Right cardiac atrium (tissue), 5 donors: ENCODE measurements around the gene IFNAR2. TPM values are rescaled to one million over a fixed set of nuclear protein-coding genes. Genes with fewer than 3 reads are reported as not detected.

Source experiments
- ATAC-seq, 2 donors: fragments of 200-7000 bp; cut with Tn5 transposase; one replicate each; pipeline versions ENCODE4 v1.8.0 to v1.9.1; 2020; ENCODE audit warnings: moderate library complexity in 2 of 2, mild to moderate bottlenecking in 1 of 2
- DNase-seq, 3 donors: peaks; one replicate each; pipeline ENCODE4 v3.0.0-alpha.2; 2020
- H3K27ac ChIP-seq: one replicate; pipeline ENCODE4 v1.5.1; 2013; ENCODE audit warnings: mild to moderate bottlenecking, low read length, control low read depth, moderate library complexity
- H3K27me3 ChIP-seq: one replicate; pipeline ENCODE4 v1.6.1; 2013; ENCODE audit not compliant: control insufficient read depth, insufficient read depth
- H3K4me1 ChIP-seq: one replicate; pipeline ENCODE4 v1.6.1; 2013; ENCODE audit warnings: low read length; ENCODE audit not compliant: control insufficient read depth, insufficient read depth
- H3K4me3 ChIP-seq: one replicate; pipeline ENCODE4 v1.5.1; 2013; ENCODE audit warnings: low read length, control low read depth
- H3K9me3 ChIP-seq: one replicate; pipeline ENCODE4 v1.6.1; 2013; ENCODE audit warnings: low read length; ENCODE audit not compliant: control insufficient read depth
- WGBS: extraction: QIAGEN DNeasy Blood & Tissue Kit; methylation state at CpG from one replicate; pipeline ENCODE4 v1.1.7; 2013; 5-methylcytosine and 5-hydroxymethylcytosine counted together
- intact Hi-C, 4 donors: fragments of 100-400 bp; cut with DNase I; formaldehyde crosslinking; loops; one replicate each; pipeline versions ENCODE4 v1.11.0 to v1.14.0; 2022 to 2023
- long read RNA-seq, 4 donors: library from polyadenylated mRNA; unstranded; transcript quantifications; one replicate each; pipeline ENCODE4 v2.0.0, GENCODE V29; 2020 to 2021
- polyA plus RNA-seq: library from polyadenylated mRNA; stranded (reverse); fragments of 200-250 nt; gene quantifications from one replicate; pipeline ENCODE4 v1.2.3, GENCODE V29; 2013
- total RNA-seq, 4 donors: library from RNA; stranded (reverse); fragmentation: NEBNext Ultra II Directional; extraction: Animal tissue kit (Norgen Biotek cat#: 25700); gene quantifications; one replicate each; pipeline ENCODE4 v1.2.1, GENCODE V29; 2021
- donor health status: healthy with polysubstance abuse.
- donor health status: DM: no; HTN: yes; CAD: no.
- donor health status: DM: no; HTN: no; CAD: no.
- donor health status: DM: no; HTN: yes; CAD: no; lungs with severe emphysema.
- donor health status: DM: yes; HTN: yes; CAD: no.

IFNAR2 gene
- total RNA-seq (10 to 100 TPM; 11.8 to 21.7 (median 16.8) TPM), polyA plus RNA-seq (12.7 TPM)
- long read RNA-seq, donor 1, full-length matches to known transcripts, result 10 of 17 reads
- long read RNA-seq, donor 1, partial matches to known transcripts, result 2 of 17 reads
- long read RNA-seq, donor 1, other reads (novel, unspliced or antisense), result 5 of 17 reads
- long read RNA-seq, donor 2, partial matches to known transcripts, result 0 of 2 reads
- long read RNA-seq, donor 2, other reads (novel, unspliced or antisense), result 1 of 2 reads
- long read RNA-seq, donor 3, full-length matches to known transcripts, result 37 of 49 reads
- long read RNA-seq, donor 3, partial matches to known transcripts, result 2 of 49 reads
- long read RNA-seq, donor 3, other reads (novel, unspliced or antisense), result 10 of 49 reads
- long read RNA-seq, donor 4, full-length matches to known transcripts, result 10 of 11 reads
- long read RNA-seq, donor 4, partial matches to known transcripts, result 0 of 11 reads
- long read RNA-seq, donor 4, other reads (novel, unspliced or antisense), result 1 of 11 reads

DNA sequence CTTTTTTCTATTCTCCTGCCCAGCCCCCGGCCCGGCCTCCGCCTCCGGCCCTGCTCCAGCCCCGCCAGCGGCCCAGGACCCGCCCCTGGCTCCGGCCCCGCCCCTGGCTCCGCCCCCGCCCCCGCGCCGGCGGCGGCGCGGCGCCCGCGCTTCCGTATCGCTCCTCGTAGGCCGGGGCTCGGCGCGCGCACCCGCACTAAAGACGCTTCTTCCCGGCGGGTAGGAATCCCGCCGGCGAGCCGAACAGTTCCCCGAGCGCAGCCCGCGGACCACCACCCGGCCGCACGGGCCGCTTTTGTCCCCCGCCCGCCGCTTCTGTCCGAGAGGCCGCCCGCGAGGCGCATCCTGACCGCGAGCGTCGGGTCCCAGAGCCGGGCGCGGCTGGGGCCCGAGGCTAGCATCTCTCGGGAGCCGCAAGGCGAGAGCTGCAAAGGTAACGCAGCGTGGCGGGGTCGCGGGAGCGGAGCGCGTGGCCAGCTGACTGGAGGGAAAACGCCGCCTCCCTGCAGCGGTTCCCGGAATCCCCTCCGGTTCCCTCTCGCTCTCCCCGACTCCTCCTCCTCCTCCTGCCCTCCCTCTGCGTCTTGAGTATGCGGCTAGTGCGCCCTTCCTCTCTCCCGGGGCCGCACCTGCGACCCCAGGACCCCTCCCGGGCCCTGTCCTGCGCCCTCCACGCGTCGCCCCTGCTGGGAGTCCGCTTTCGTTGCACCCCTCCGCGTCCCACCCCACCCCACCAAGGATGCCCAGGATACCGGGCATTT lies at the start of gene IFNAR2:
Gene IFNAR2 (plus strand): TSS at position 155 of the 761 bp plus-strand sequence. CDS start 11,985 bp downstream, outside the sequence.
- ATAC-seq, result peak; percentile 93 to 96
- intact Hi-C loops, result no loop called here
- Histone ChIP-seq H3K27me3 (no peaks in the 10 kb centered on the region), H3K27ac (peak within 1 kb of the TSS; percentile 97), H3K4me3 (peak within 1 kb of the TSS; percentile 94), H3K9me3 (no peaks in the 10 kb centered on the region), H3K4me1 (no peaks in the 10 kb centered on the region)
- DNase-seq, result peak; percentile 80 to 93 (median 92)
- under 1% methylated on average over 95 of the region's 95 CpGs for WGBS

DNA sequence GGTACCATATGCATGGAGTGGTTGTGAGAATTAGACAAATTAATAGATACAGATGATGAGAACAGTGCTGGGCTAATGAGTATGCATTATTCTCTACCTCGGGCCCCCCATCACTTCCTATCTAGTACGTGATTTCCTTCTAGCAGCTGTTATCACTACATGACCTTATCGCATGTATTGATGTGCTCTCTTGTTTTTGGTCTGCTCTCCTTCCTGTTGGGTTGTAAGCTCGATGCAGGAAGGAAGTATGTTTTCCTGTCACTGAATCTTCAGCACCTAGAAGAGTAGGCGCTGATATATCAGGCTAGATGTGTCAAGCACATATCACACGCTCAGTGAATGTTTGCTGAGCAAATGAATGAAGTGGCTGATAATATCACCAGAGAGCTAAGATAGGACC lies 43.9 kb upstream of the IFNAR2 start:
- intact Hi-C loops, result loop anchor here in 2 of 4 donors (10.0 kb wide), 2 partner anchors 231 to 341 kb away; no protein-coding TSS in a partner anchor
- no peaks in the 10 kb centered on the region for H3K9me3 ChIP-seq
- H3K27me3 ChIP-seq, result no peaks in the 10 kb centered on the region
- no peak overlapping the region for H3K4me3 ChIP-seq
- ATAC-seq (no peak), DNase-seq (no peak)
- 51% methylated on average over 6 of the region's 6 CpGs for WGBS
- H3K4me1 ChIP-seq, result no peaks in the 10 kb centered on the region
- no peak overlapping the region for H3K27ac ChIP-seq

DNA sequence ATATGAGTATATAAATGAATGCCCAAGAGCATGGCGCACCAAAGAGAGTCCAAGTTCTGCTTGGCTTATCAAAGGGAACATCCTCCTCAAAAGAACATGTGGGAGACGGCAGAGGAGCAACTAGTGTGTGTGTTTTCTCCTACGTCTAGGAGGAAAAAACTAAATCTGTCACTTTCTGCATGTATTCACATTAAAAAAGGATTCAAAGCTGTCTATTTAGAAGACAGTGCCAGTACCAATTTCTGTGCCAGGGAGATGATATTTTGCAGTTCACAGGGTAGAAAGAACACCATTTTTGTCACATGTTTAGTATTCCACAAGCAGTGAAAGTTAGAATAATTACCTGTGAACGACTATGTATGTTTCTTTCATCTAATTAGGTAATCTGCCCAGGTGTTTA lies 42.5 kb upstream of the IFNAR2 start:
- DNase-seq (no peak), ATAC-seq (no peak)
- WGBS, result 78% methylated on average over 4 of the region's 4 CpGs
- no peaks in the 10 kb centered on the region for H3K4me1 ChIP-seq
- intact Hi-C loops, result loop anchor here in 2 of 4 donors (10.0 kb wide), 2 partner anchors 232 to 342 kb away; no protein-coding TSS in a partner anchor
- no peak overlapping the region for H3K27ac ChIP-seq
- H3K4me3 ChIP-seq, result no peak overlapping the region
- no peaks in the 10 kb centered on the region for H3K9me3 ChIP-seq
- no peaks in the 10 kb centered on the region for H3K27me3 ChIP-seq

DNA sequence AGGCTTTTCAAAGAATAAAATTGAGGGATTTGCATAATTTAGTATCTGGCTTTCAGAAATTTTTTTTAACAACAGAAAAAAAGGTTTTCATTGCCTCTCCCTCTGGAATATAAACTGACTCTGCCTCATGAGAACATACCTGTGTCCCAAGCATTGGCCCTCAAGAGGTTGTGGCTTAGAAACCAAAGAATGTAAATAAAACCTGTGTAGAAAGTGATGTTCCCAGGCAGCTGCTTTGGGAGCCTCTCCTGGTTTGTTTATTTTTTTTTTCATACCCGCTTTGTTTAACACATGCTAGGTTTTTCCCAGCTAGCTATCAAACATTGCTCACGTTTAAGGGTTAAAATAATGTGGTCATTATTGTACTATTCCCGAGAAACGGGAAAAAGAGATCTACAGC lies 40.5 kb upstream of the IFNAR2 start:
- WGBS, result 28% methylated on average over 4 of the region's 4 CpGs
- H3K9me3 ChIP-seq, result no peaks in the 10 kb centered on the region
- H3K27ac ChIP-seq, result no peak overlapping the region
- H3K4me1 ChIP-seq, result no peaks in the 10 kb centered on the region
- no peak overlapping the region for H3K4me3 ChIP-seq
- DNase-seq (no peak), ATAC-seq (no peak)
- H3K27me3 ChIP-seq, result no peaks in the 10 kb centered on the region
- intact Hi-C loops, result loop anchor here in 2 of 4 donors (10.0 kb wide), 2 partner anchors 234 to 344 kb away; no protein-coding TSS in a partner anchor

DNA sequence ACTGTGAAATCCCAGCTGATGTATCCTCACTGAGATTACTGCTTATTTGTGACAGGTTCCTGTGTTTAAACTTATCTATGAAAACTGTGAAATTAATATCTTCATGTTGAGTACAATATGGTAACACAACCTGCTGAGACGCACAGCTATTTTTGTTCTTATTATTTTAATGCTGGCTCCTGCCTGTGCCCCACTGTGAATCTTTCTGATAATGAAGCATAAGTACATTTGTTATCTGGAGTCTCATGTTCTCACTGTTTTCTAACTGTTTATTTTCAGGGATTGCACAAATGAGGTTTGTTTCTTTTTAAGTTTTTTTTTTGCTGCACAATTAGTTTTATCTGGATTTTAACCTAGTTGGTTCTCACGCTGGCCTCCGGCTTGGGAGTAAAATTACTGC lies 39.9 kb upstream of the IFNAR2 start:
- 34% methylated on average over 3 of the region's 3 CpGs for WGBS
- Histone ChIP-seq H3K27me3 (no peaks in the 10 kb centered on the region), H3K9me3 (no peaks in the 10 kb centered on the region), H3K4me3 (no peak overlapping the region), H3K27ac (no peak overlapping the region), H3K4me1 (no peaks in the 10 kb centered on the region)
- DNase-seq (no peak), ATAC-seq (no peak)
- intact Hi-C loops, result loop anchor here in 2 of 4 donors (10.0 kb wide), 2 partner anchors 235 to 345 kb away; no protein-coding TSS in a partner anchor

DNA sequence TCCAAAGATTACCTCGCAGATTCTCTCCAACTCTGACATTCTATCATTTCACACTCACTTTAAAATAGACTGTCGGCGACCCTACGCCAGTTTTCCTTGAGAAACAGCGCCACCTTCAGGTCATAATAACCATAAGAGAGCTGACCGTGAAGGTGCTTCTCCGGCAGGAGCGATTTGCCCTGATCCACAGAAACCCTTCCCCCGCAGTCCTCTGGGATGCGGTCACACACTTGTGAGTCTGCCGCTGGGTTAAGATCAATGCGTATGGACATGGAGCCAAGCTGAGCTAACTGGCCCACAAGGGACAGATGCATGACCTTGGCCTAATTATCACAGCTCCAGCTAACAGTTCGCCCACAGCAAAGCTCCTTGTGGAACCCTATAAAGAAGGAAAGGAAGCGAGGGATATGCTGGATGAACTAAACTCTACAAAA lies 32.8 kb upstream of the IFNAR2 start:
- ATAC-seq, result peak; percentile 67 to 75
- peak; percentile 45 to 74 (median 69) for DNase-seq
- Histone ChIP-seq H3K27ac (peak overlapping the region; percentile 91), H3K27me3 (no peaks in the 10 kb centered on the region), H3K4me1 (peaks cover 2% of the 10 kb centered on the region), H3K4me3 (no peak overlapping the region), H3K9me3 (no peaks in the 10 kb centered on the region)
- 4% methylated on average over 14 of the region's 14 CpGs for WGBS
- intact Hi-C loops, result loop anchor here in 3 of 4 donors (5.0 kb wide), 3 partner anchors 185 to 365 kb away; no protein-coding TSS in a partner anchor

DNA sequence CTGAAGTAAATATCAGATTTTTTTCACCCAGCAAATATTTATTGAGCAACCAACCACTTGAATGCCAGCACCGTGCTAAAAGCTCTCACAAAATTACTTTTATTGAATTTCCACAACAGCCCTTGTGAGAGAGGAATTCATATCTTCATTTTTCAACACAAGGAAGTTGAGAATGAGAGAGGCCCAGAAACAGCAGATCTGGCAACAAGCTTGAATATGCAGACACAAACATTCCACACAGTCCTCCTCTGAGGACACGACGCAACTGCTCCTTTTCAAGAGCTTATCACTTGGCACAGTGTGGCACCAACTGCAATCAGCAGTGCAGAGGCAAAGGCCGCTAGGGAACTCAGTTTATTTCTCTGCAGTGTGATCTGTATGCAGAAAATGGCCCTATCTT lies 32.2 kb upstream of the IFNAR2 start:
- intact Hi-C loops, result loop anchor here in 3 of 4 donors (5.0 kb wide), 3 partner anchors 185 to 365 kb away; no protein-coding TSS in a partner anchor
- DNase-seq, result peak in 2 of 3 donors; percentile 26 to 69
- Histone ChIP-seq H3K4me3 (no peak overlapping the region), H3K27me3 (no peaks in the 10 kb centered on the region), H3K9me3 (no peaks in the 10 kb centered on the region), H3K4me1 (peaks cover 2% of the 10 kb centered on the region), H3K27ac (peak overlapping the region; percentile 50)
- WGBS, result 22% methylated on average over 4 of the region's 4 CpGs
- peak; percentile 68 to 82 for ATAC-seq

DNA sequence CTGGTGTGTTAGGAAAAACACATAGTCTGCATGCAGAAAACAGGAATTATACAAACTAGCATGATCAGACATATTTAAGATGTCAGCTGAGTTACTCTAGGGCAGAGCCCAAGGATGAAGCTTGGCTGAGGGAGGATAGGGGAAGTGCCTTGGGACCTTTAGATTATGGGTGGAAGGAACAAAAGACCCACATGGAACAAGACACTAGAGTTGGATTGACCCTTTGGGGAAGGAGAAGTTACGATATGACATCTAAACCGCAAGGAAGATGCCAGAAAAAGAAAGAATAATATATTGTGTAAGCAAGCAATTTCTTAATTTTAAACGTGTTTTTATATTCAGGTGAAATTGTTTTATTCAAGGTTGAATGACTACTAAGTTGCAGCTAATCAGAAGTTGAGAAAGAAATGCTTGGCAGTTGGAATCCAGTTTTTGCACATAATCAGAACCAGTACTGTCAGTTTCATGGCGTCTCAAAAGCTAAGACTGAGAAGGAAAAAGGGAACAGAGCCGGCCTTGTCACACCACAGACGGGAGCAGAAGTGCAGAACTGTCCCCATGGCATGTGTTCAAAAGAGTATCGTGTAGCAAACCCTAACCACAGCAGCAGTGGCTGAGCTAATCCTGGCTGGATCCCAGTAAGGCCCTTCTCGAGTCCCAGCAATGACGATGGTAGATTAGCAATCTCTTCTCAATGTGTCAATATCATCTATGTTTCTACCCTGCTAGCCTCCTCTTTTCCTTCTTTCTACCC lies 31.2 kb upstream of the IFNAR2 start:
- Histone ChIP-seq H3K27ac (peak overlapping the region; percentile 72), H3K4me3 (no peak overlapping the region), H3K27me3 (no peaks in the 10 kb centered on the region), H3K4me1 (peaks cover 2% of the 10 kb centered on the region), H3K9me3 (no peaks in the 10 kb centered on the region)
- peak; percentile 80 to 81 for ATAC-seq
- peak; percentile 73 to 84 (median 82) for DNase-seq
- 36% methylated on average over 9 of the region's 9 CpGs for WGBS
- intact Hi-C loops, result loop anchor here in 3 of 4 donors (2.0 to 5.0 kb wide), 5 partner anchors 184 to 366 kb away; no protein-coding TSS in a partner anchor

DNA sequence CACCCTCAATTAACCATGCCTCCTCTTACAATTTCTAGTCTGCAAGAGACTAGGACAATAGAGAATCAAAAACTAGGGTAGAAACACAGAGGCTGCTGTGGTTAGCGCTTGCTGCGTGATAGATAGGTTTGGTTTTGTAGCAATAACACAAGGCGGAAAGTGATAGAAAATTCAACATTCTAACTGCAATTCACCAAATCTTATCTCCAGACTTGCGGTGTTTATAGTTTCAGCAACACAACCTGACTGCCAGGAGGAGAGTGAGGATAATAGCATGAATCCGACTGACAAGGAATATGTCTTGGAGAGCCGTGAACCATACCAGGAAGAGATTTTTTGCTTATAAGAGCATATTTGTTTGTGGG lies 30.7 kb upstream of the IFNAR2 start:
- ATAC-seq (no peak), DNase-seq (no peak)
- no peaks in the 10 kb centered on the region for H3K27me3 ChIP-seq
- peaks cover 3% of the 10 kb centered on the region for H3K4me1 ChIP-seq
- intact Hi-C loops, result loop anchor here in 3 of 4 donors (2.0 to 5.0 kb wide), 5 partner anchors 183 to 367 kb away; no protein-coding TSS in a partner anchor
- H3K27ac ChIP-seq, result peak overlapping the region; percentile 72
- H3K9me3 ChIP-seq, result no peaks in the 10 kb centered on the region
- H3K4me3 ChIP-seq, result no peak overlapping the region
- WGBS, result 53% methylated on average over 6 of the region's 6 CpGs
